Upper lobe of left lung (tissue), 6 donors: ENCODE measurements around the gene ANO2. TPM values are rescaled to one million over a fixed set of nuclear protein-coding genes. Genes with fewer than 3 reads are reported as not detected.

Experiments
- ATAC-seq, 2 donors: fragments of 200-7000 bp; cut with Tn5 transposase; one replicate each; pipeline ENCODE4 v1.9.1; 2022; ENCODE audit warnings: mild to moderate bottlenecking in 2 of 2, moderate library complexity in 2 of 2; ENCODE audit not compliant: low FRiP score in 2 of 2
- DNase-seq, 2 donors: peaks; one replicate each; pipeline ENCODE4 v3.0.0-alpha.2; 2019 to 2020
- H3K27ac ChIP-seq, 4 donors: fragments of 200-600 bp; sonication (generic); one replicate each; pipeline ENCODE4 v1.5.1; 2016 to 2019
- H3K27me3 ChIP-seq, 4 donors: fragments of 200-600 bp; sonication (generic); one replicate each; pipeline ENCODE4 v1.5.1; 2017 to 2019
- H3K36me3 ChIP-seq, 4 donors: fragments of 200-600 bp; sonication (generic); one replicate each; pipeline ENCODE4 v1.5.1; 2016 to 2019
- H3K4me1 ChIP-seq, 4 donors: fragments of 200-600 bp; sonication (generic); one replicate each; pipeline ENCODE4 v1.5.1; 2018 to 2019
- H3K4me3 ChIP-seq, 4 donors: fragments of 200-600 bp; sonication (generic); one replicate each; pipeline ENCODE4 v1.5.1; 2017 to 2019; ENCODE audit warnings: mild to moderate bottlenecking in 2 of 4, moderate library complexity in 1 of 4
- H3K9me3 ChIP-seq, 4 donors: fragments of 200-600 bp; sonication (generic); one replicate each; pipeline ENCODE4 v1.5.1; 2018 to 2019
- CTCF ChIP-seq, 6 experiments: fragments of 450-650 bp in 4 of 6; fragments of 200-600 bp in 2 of 6; sonication (generic) in 2 of 6; IDR thresholded peaks; one replicate each; pipeline ENCODE4 v1.5.1; 2016 to 2019; ENCODE audit warnings: antibody characterized with exemption in 6 of 6
- EP300 ChIP-seq, 4 donors: sonication (generic); formaldehyde crosslinking; IDR thresholded peaks; one replicate each; pipeline ENCODE4 v1.5.1; 2017; ENCODE audit warnings: antibody characterized with exemption in 4 of 4, control low read depth in 2 of 4
- POLR2A ChIP-seq, 4 donors: fragments of 450-650 bp; IDR thresholded peaks; one replicate each; pipeline ENCODE4 v1.5.1; 2016 to 2017; ENCODE audit warnings: antibody characterized with exemption in 4 of 4, mild to moderate bottlenecking in 2 of 4
- POLR2AphosphoS5 ChIP-seq, 2 donors: sonication (generic); formaldehyde crosslinking; IDR thresholded peaks; one replicate each; pipeline ENCODE4 v1.5.1; 2017; ENCODE audit warnings: antibody characterized with exemption in 2 of 2
- WGBS, 2 donors: methylation state at CpG; one replicate each; pipeline ENCODE4 v1.1.5; 2017 to 2018; 5-methylcytosine and 5-hydroxymethylcytosine counted together
- total RNA-seq, 6 donors: library from RNA; depleted of rRNA in 4 of 6; stranded (reverse); fragments of >200 nt in 4 of 6; gene quantifications; one replicate each; pipeline versions ENCODE4 v1.1.0 to v1.2.1, GENCODE V29; 2016 to 2021
- donor health status: DM: no; HTN: no; CAD: no; lungs with moderate emphysema.
- donor health status: DM: no; HTN: yes; CAD: no; lungs with severe emphysema.

ANO2 gene
- total RNA-seq, 6 donors from 2014 or later = 4.4 to 78.6 (median 17.5) TPM

DNA sequence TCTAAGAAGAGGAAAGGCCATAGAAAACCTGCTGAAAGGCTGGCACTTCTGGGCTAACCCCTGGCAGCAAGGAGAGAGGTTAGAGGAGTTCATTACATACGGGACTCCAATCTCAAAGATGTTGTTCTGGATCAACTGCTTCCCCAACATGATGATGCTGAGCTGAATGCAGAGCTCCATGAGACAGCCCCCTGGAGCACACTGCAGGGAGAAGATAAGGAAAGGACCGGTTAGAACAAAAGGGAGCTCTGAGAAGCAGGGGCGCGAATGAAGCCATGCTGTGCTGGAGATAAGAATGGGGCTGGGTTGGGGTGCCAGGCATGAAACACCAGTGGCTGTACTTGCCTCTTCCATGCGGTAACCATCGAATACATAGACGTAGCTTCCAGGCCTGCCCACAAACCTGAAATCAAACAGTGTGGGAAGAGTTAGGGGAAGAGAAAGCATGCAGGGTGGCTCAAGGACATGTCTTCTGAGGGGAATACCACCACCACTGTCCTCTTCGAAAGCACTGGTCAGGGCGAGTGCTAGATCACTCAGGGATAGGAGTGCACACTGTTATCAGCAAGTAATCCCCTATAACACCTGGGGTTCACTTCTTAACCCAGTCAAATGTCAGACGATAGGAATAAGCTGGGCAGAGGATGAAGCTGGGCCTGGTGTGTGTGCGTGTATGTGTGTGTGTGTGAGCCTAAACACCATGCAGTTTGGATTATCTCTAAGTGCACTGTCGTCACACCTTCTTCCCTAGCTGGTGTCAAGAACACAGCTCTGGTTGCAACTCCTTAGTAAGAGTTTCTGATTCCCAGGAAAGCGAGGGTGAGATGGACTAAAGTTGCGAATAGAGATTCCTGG, 332.3 kb downstream of the ANO2 start:
- WGBS, 2 donors = 85 to 91% methylated on average over 14 of the region's 14 CpGs
- Histone ChIP-seq H3K27me3 (no peaks in the 10 kb centered on the region), H3K4me3 (no peak overlapping the region), H3K4me1 (no peaks in the 10 kb centered on the region), H3K9me3 (no peaks in the 10 kb centered on the region), H3K27ac (no peak overlapping the region), H3K36me3 (peaks cover 0 to 4% (median 0%) of the 10 kb centered on the region in 4 donors)
- TF ChIP-seq POLR2A (IDR thresholded peaks at IDR 0.05) = no peak
- no peak for TF ChIP-seq EP300 (IDR thresholded peaks at IDR 0.05)
- TF ChIP-seq CTCF (IDR thresholded peaks at IDR 0.05) = no peak
- TF ChIP-seq POLR2AphosphoS5 (IDR thresholded peaks at IDR 0.05) = no peak
- ATAC-seq (no peak), DNase-seq (no peak)

DNA sequence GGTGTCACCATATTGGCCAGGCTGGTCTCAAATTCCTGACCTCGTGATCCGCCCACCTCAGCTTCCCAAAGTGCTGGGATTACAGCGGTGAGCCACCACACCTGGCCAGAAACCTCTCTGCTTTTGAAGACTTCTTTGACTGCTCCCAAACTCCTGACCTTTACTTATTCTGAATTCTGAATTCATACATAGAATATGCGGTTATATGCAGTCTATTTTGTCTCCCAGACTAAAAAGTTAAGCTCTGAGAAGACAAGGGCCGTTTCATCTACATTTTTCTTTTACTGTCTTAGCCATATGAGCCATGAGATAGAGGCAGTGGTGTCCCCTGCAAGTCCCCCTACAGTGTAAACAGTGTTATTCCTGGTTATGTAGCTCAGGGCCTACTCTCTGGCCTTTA, 333.9 kb downstream of the ANO2 start:
- no peaks in the 10 kb centered on the region for H3K27me3 ChIP-seq
- ATAC-seq = no peak
- H3K36me3 ChIP-seq = peaks cover 0 to 4% (median 0%) of the 10 kb centered on the region in 4 donors
- TF ChIP-seq EP300 (IDR thresholded peaks at IDR 0.05) (no peak), POLR2A (IDR thresholded peaks at IDR 0.05) (no peak), POLR2AphosphoS5 (IDR thresholded peaks at IDR 0.05) (no peak), CTCF (IDR thresholded peaks at IDR 0.05) (no peak)
- DNase-seq = no peak
- no peaks in the 10 kb centered on the region for H3K9me3 ChIP-seq
- H3K4me3 ChIP-seq = no peak overlapping the region
- no peaks in the 10 kb centered on the region for H3K4me1 ChIP-seq
- WGBS, 2 donors = 92 to 94% methylated on average over 5 of the region's 5 CpGs
- no peak overlapping the region for H3K27ac ChIP-seq

DNA sequence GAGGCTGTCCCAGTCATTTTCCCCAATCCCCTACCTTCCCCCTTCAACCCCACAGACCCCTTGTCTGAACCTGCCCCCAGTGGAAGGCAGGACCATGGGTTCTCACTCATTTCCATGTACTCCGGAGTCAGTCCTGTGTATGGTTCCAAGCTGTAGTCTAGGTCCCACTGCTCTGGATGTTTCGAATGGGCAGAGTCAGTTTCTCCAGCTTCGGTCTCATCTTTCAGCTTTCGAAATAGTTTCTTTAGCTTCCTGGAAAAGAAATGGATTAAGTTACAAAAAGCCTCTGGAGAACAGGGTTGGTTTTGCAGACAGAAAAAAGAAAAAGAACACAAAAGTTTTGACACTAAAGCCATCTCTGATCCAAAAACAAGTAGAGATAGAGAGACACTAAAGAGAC, 345.7 kb downstream of the ANO2 start:
- H3K4me3 ChIP-seq = no peak overlapping the region
- 87 to 93% methylated on average over 4 of the region's 4 CpGs for WGBS, 2 donors
- no peak for ATAC-seq
- H3K27me3 ChIP-seq = no peaks in the 10 kb centered on the region
- no peaks in the 10 kb centered on the region for H3K36me3 ChIP-seq
- H3K9me3 ChIP-seq = no peaks in the 10 kb centered on the region
- DNase-seq = no peak
- H3K27ac ChIP-seq = no peak overlapping the region
- no peak for TF ChIP-seq CTCF (IDR thresholded peaks at IDR 0.05)
- TF ChIP-seq POLR2AphosphoS5 (IDR thresholded peaks at IDR 0.05) = no peak
- TF ChIP-seq POLR2A (IDR thresholded peaks at IDR 0.05) = no peak
- no peak for TF ChIP-seq EP300 (IDR thresholded peaks at IDR 0.05)
- H3K4me1 ChIP-seq = no peaks in the 10 kb centered on the region

GRCh38 chr12:5593998-5594397, 351.1 kb downstream of the ANO2 start:
- no peak for ATAC-seq
- H3K27ac ChIP-seq = no peak overlapping the region
- no peaks in the 10 kb centered on the region for H3K27me3 ChIP-seq
- H3K4me3 ChIP-seq = no peak overlapping the region
- TF ChIP-seq CTCF (IDR thresholded peaks at IDR 0.05) = no peak
- no peak for TF ChIP-seq POLR2A (IDR thresholded peaks at IDR 0.05)
- no peak for TF ChIP-seq POLR2AphosphoS5 (IDR thresholded peaks at IDR 0.05)
- TF ChIP-seq EP300 (IDR thresholded peaks at IDR 0.05) = no peak
- DNase-seq = no peak
- no peaks in the 10 kb centered on the region for H3K4me1 ChIP-seq
- no peaks in the 10 kb centered on the region for H3K9me3 ChIP-seq
- no peaks in the 10 kb centered on the region for H3K36me3 ChIP-seq

- 64 to 86% methylated on average over 1 of the region's 1 CpG for WGBS, 2 donors
- H3K36me3 ChIP-seq = no peaks in the 10 kb centered on the region
- no peak for DNase-seq
- ATAC-seq = no peak
- no peaks in the 10 kb centered on the region for H3K4me1 ChIP-seq
- no peaks in the 10 kb centered on the region for H3K9me3 ChIP-seq
- no peak overlapping the region for H3K4me3 ChIP-seq
- TF ChIP-seq POLR2AphosphoS5 (IDR thresholded peaks at IDR 0.05) (no peak), POLR2A (IDR thresholded peaks at IDR 0.05) (no peak), EP300 (IDR thresholded peaks at IDR 0.05) (no peak), CTCF (IDR thresholded peaks at IDR 0.05) (no peak)
- no peaks in the 10 kb centered on the region for H3K27me3 ChIP-seq
- no peak overlapping the region for H3K27ac ChIP-seq
Observed at GRCh38 chr12:5593086-5593485, 352.0 kb downstream of the ANO2 start.
